ENCODE measurements around the gene GM2A. TPM values are rescaled to one million over a fixed set of nuclear protein-coding genes. Genes with fewer than 3 reads are reported as not detected.
"Not testable (repeated sequence)": the region's sequence is repeated elsewhere in the genome, so short reads cannot be mapped to it uniquely, and the experiment has no call there.

The GM2A gene
- total and polyA plus RNA-seq, 2 donors (not counting 1 experiment from before 2014, with no cell fraction given): 29.8 to 82.7 TPM

DNA sequence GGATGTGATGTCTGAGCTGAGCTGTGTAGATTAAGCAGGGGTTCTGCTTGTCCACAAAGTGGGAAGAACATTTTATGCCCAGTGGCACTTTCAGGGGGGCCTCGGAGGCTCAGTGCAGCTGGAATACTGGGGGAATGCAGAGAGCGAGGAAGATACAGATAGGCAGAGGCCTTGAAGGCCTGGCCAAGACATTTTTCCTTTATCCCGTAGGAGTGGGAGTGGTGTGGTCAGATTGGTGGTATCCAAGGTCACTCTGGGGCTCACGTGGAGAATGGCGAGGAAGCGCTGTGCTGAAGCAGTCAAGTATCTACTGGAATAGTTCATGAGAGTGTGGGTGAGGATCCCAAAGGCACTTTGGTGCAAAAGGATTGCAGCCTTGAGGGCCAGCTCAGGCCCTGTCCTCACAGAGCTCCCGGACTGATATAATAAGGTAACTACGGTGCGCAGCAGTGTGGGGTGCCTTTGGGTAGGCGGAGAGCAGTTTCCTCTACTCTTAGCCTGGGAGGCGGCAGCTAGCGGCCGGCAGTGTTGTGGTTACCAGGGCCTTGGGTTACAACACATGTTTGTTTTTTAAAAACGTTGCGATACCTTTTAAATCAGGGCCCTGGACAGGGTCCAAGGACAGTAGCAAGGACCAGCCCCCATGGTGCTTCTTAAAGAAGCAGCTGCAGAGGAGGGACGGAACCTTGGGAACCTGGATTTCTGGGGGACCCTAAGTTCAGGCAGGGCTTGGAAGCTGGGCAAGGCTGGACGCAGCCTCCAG lies 18.3 kb upstream of the GM2A start:
- DNase-seq (peak; percentile 55), ATAC-seq (ENCODE audit: low read depth) (peak; percentile 46)
- Histone ChIP-seq H4K20me1 (ENCODE audit: control insufficient read depth, insufficient read depth, low read length, poor library complexity, severe bottlenecking) (no peaks in the 10 kb centered on the region), H3K9me3 (ENCODE audit: control extremely low read depth in 1 of 3, control insufficient read depth in 2 of 3, insufficient read depth in 1 of 3, low read length in 2 of 3) (no peaks in the 10 kb centered on the region), H3K79me2 (ENCODE audit: control insufficient read depth, insufficient read depth, low read length) (peaks cover 7% of the 10 kb centered on the region), H3K27ac (ENCODE audit: low read length in 2 of 2) (peak overlapping the region; percentile 69 to 92), H3K4me2 (replicated peaks; ENCODE audit: low read depth, low read length, poor library complexity, severe bottlenecking) (peak overlapping the region; percentile 75), H3K36me3 (replicated peaks in 1 of 2; ENCODE audit: control extremely low read depth in 1 of 2, control insufficient read depth in 1 of 2, extremely low read depth in 1 of 2, insufficient read depth in 2 of 2, low read length in 1 of 2) (no peaks in the 10 kb centered on the region), H2AFZ (ENCODE audit: insufficient read depth, low read depth, low read length, poor library complexity, severe bottlenecking) (peak overlapping the region; percentile 57), H3K9ac (ENCODE audit: low read length) (peak overlapping the region; percentile 36), H3K27me3 (replicated peaks in 1 of 4; ENCODE audit: control extremely low read depth in 1 of 4, control insufficient read depth in 3 of 4, insufficient read depth in 4 of 4, low read length in 3 of 4) (no peaks in the 10 kb centered on the region), H3K4me3 (ENCODE audit: control extremely low read depth in 1 of 5, extremely low read depth in 1 of 5, insufficient read depth in 1 of 5, low read depth in 2 of 5, low read length in 4 of 5) (peak overlapping the region in 2 of 5 experiments; percentile 21 to 31), H3K4me1 (ENCODE audit: control insufficient read depth in 2 of 2, insufficient read depth in 2 of 2, low read length in 2 of 2) (peaks cover 77 to 82% of the 10 kb centered on the region in 2 donors)
- intact Hi-C loops (cut with micrococcal nuclease): loop anchor here (1.0 kb wide), 1 partner anchor 10 kb away; the partner anchor contains the start of gene CCDC69
- Mint-ChIP-seq H3K27me3 (no peaks in the 10 kb centered on the region), H3K4me3 (peak overlapping the region; percentile 89), H3K27ac (peak overlapping the region; percentile 95), H3K4me1 (peaks cover 81% of the 10 kb centered on the region), H3K9me3 (ENCODE audit: insufficient read depth) (no peaks in the 10 kb centered on the region)
- CTCF ChIA-PET: interaction anchor here (0.8 to 14.0 kb wide), 13 partner anchors 15 to 183 kb away, joined by 3 to 299 read pairs (median 5); partner anchors contain the start of gene CCDC69
- POLR2A ChIA-PET: interaction anchor here (0.5 to 2.5 kb wide), 13 partner anchors 10 to 142 kb away, joined by 3 to 26 read pairs (median 5); partner anchors contain the start of genes CCDC69 and GM2A
- WGBS (ENCODE audit: insufficient coverage): 35% methylated on average over 16 of the region's 17 CpGs
- no peak for TF ChIP-seq EZH2 (IDR thresholded peaks at IDR 0.05; ENCODE audit: borderline replicate concordance, insufficient read depth, low read depth, low read length, poor library complexity, severe bottlenecking)
- TF ChIP-seq, protein P1, sequence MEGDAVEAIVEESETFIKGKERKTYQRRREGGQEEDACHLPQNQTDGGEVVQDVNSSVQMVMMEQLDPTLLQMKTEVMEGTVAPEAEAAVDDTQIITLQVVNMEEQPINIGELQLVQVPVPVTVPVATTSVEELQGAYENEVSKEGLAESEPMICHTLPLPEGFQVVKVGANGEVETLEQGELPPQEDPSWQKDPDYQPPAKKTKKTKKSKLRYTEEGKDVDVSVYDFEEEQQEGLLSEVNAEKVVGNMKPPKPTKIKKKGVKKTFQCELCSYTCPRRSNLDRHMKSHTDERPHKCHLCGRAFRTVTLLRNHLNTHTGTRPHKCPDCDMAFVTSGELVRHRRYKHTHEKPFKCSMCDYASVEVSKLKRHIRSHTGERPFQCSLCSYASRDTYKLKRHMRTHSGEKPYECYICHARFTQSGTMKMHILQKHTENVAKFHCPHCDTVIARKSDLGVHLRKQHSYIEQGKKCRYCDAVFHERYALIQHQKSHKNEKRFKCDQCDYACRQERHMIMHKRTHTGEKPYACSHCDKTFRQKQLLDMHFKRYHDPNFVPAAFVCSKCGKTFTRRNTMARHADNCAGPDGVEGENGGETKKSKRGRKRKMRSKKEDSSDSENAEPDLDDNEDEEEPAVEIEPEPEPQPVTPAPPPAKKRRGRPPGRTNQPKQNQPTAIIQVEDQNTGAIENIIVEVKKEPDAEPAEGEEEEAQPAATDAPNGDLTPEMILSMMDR (IDR thresholded peaks at IDR 0.05): no peak

DNA sequence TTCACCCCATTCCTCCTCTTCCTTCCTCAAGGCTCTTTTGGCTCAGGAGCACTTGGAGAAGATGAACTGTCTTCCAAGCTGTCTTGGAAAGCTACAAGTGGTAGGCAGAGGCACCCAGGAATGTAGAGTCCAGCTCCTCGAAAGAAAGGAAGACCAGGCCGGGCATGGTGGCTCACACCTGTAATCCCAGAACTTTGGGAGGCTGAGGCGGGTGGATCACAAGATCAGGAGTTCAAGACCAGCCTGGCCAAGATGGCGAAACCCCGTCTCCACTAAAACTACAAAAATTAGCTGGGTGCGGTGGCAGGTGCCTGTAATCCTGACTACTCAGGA lies 17.8 kb upstream of the GM2A start:
- H3K4me1 ChIP-seq (ENCODE audit: control insufficient read depth in 2 of 2, insufficient read depth in 2 of 2, low read length in 2 of 2): peaks cover 83 to 87% of the 10 kb centered on the region in 2 donors
- H3K4me1 Mint-ChIP-seq: peaks cover 84% of the 10 kb centered on the region
- H3K27ac Mint-ChIP-seq: peak overlapping the region; percentile 95
- WGBS (ENCODE audit: insufficient coverage): 100% methylated on average over 3 of the region's 6 CpGs
- H3K9me3 ChIP-seq (ENCODE audit: control extremely low read depth in 1 of 3, control insufficient read depth in 2 of 3, insufficient read depth in 1 of 3, low read length in 2 of 3); DNase-seq; H3K27me3 Mint-ChIP-seq; H3K36me3 ChIP-seq (replicated peaks in 1 of 2; ENCODE audit: control extremely low read depth in 1 of 2, control insufficient read depth in 1 of 2, extremely low read depth in 1 of 2, insufficient read depth in 2 of 2, low read length in 1 of 2); H3K9me3 Mint-ChIP-seq (ENCODE audit: insufficient read depth); intact Hi-C loops (cut with micrococcal nuclease); H4K20me1 ChIP-seq (ENCODE audit: control insufficient read depth, insufficient read depth, low read length, poor library complexity, severe bottlenecking); H3K27me3 ChIP-seq (replicated peaks in 1 of 4; ENCODE audit: control extremely low read depth in 1 of 4, control insufficient read depth in 3 of 4, insufficient read depth in 4 of 4, low read length in 3 of 4); ATAC-seq (ENCODE audit: low read depth): not testable (repeated sequence)
- H2AFZ ChIP-seq (ENCODE audit: insufficient read depth, low read depth, low read length, poor library complexity, severe bottlenecking): peak overlapping the region; percentile 57
- H3K4me3 ChIP-seq (ENCODE audit: control extremely low read depth in 1 of 5, extremely low read depth in 1 of 5, insufficient read depth in 1 of 5, low read depth in 2 of 5, low read length in 4 of 5): peak overlapping the region in 1 of 5 experiments; percentile 31
- CTCF ChIA-PET: interaction anchor here (0.8 to 14.0 kb wide), 13 partner anchors 16 to 183 kb away, joined by 3 to 299 read pairs (median 5); partner anchors contain the start of gene CCDC69
- H3K79me2 ChIP-seq (ENCODE audit: control insufficient read depth, insufficient read depth, low read length): peaks cover 11% of the 10 kb centered on the region
- peak overlapping the region; percentile 89 for H3K4me3 Mint-ChIP-seq
- POLR2A ChIA-PET: interaction anchor here (0.5 to 2.5 kb wide), 9 partner anchors 10 to 143 kb away, joined by 3 to 26 read pairs (median 5); partner anchors contain the start of genes CCDC69 and GM2A
- H3K9ac ChIP-seq (ENCODE audit: low read length): peak overlapping the region; percentile 36
- peak overlapping the region; percentile 75 for H3K4me2 ChIP-seq (replicated peaks; ENCODE audit: low read depth, low read length, poor library complexity, severe bottlenecking)
- H3K27ac ChIP-seq (ENCODE audit: low read length in 2 of 2): peak overlapping the region; percentile 69 to 92

Data from B cell (primary cell).